GM19455 (cell line): ENCODE results near the gene SOX6.
"Not testable (repeated sequence)": the region's sequence is repeated elsewhere in the genome, so short reads cannot be mapped to it uniquely, and the experiment has no call there.

Source experiments
- ATAC-seq: cut with Tn5 transposase; IDR thresholded peaks from one replicate; pipeline ENCODE4 v1.9.1; 2021; ENCODE audit not compliant: unreplicated experiment

SOX6 gene

GRCh38 chr11:15940462-15941205, 415.7 kb downstream of the SOX6 start:
- ATAC-seq, result no peak

GRCh38 chr11:15938983-15939382, 417.4 kb downstream of the SOX6 start:
- no peak for ATAC-seq

- ATAC-seq, result no peak
These were observed 418.2 kb downstream of the SOX6 start for GRCh38 chr11:15938121-15938611.

- ATAC-seq, result no peak
These were observed 418.7 kb downstream of the SOX6 start for GRCh38 chr11:15937601-15938120.

GRCh38 chr11:15936011-15936410, 420.3 kb downstream of the SOX6 start:
- no peak for ATAC-seq

GRCh38 chr11:15935373-15935772, 421.0 kb downstream of the SOX6 start:
- no peak for ATAC-seq

- no peak for ATAC-seq
These were observed 422.3 kb downstream of the SOX6 start for GRCh38 chr11:15933886-15934625.

GRCh38 chr11:15932417-15932816, 423.9 kb downstream of the SOX6 start:
- no peak for ATAC-seq

GRCh38 chr11:15931497-15931896, 424.8 kb downstream of the SOX6 start:
- no peak for ATAC-seq

- no peak for ATAC-seq
These were observed 425.8 kb downstream of the SOX6 start for GRCh38 chr11:15930442-15931025.

GRCh38 chr11:15929371-15929901, 426.9 kb downstream of the SOX6 start:
- no peak for ATAC-seq

GRCh38 chr11:15927864-15928217, 428.5 kb downstream of the SOX6 start:
- ATAC-seq, result no peak

GRCh38 chr11:15927196-15927863, 429.0 kb downstream of the SOX6 start:
- no peak for ATAC-seq

GRCh38 chr11:15926071-15926470, 430.3 kb downstream of the SOX6 start:
- no peak for ATAC-seq

GRCh38 chr11:15923183-15923582, 433.2 kb downstream of the SOX6 start:
- no peak for ATAC-seq

GRCh38 chr11:15922745-15923144, 433.6 kb downstream of the SOX6 start:
- not testable (repeated sequence) for ATAC-seq

GRCh38 chr11:15920856-15921629, 435.3 kb downstream of the SOX6 start:
- ATAC-seq, result no peak

GRCh38 chr11:15918674-15919073, 437.7 kb downstream of the SOX6 start:
- ATAC-seq, result no peak

- ATAC-seq, result no peak
These were observed 438.1 kb downstream of the SOX6 start for GRCh38 chr11:15918212-15918611.
